RWPE1 (cell line): ENCODE results near the gene MSH5.
"Not testable (repeated sequence)": the region's sequence is repeated elsewhere in the genome, so short reads cannot be mapped to it uniquely, and the experiment has no call there.

Experiments
- CTCF ChIA-PET: fragments of 350-600 bp; sonication (Branson Sonifier 250); formaldehyde crosslinking; extraction: SDS; loops from one replicate; lab custom pipeline; 2021; lab: Yijun Ruan, JAX
- POLR2A ChIA-PET: fragments of 400-600 bp; formaldehyde crosslinking; extraction: SDS; loops from one replicate; lab custom pipeline; 2020; ENCODE audit warnings: antibody characterized with exemption; ENCODE audit not compliant: low non-redundant PET; lab: Yijun Ruan, JAX
- DNase-seq: peaks from one replicate; pipeline ENCODE4 v3.0.0; 2012; ENCODE audit warnings: low spot score
- H3K27ac ChIP-seq: fragments of 450-650 bp; 2 replicates; pipeline ENCODE4 v1.5.1; 2017
- TF ChIP-seq, protein P1 (sequence below): fragments of 450-650 bp; conservative IDR thresholded peaks from 2 replicates; pipeline ENCODE4 v1.5.1; 2017; ENCODE audit warnings: low read depth, mild to moderate bottlenecking

The MSH5 gene

DNA sequence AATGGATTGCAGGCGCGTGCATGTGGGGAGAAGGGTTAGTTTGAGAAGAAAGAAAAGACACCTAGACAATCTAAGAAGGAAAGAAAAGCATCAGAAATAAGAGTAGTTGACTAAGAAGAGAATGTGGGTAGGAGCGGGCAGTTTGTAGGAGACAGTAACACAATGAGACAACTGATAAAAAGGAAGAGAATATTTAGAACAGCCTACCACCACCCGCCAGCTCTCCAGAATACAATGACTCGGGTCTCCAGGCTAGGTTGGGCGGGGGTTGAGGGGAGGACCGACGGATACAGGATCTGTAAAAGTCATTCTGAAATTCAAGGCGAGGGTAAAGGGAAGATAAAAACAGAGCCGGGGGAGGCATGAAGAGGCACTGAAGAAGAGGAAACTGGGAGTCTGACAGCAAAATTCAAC is 37.4 kb upstream of the MSH5 start:
- POLR2A ChIA-PET, result interaction anchor here (0.6 kb wide), 1 partner anchor 128 kb away, joined by 4 read pairs; no protein-coding TSS in a partner anchor
- TF ChIP-seq, protein P1, sequence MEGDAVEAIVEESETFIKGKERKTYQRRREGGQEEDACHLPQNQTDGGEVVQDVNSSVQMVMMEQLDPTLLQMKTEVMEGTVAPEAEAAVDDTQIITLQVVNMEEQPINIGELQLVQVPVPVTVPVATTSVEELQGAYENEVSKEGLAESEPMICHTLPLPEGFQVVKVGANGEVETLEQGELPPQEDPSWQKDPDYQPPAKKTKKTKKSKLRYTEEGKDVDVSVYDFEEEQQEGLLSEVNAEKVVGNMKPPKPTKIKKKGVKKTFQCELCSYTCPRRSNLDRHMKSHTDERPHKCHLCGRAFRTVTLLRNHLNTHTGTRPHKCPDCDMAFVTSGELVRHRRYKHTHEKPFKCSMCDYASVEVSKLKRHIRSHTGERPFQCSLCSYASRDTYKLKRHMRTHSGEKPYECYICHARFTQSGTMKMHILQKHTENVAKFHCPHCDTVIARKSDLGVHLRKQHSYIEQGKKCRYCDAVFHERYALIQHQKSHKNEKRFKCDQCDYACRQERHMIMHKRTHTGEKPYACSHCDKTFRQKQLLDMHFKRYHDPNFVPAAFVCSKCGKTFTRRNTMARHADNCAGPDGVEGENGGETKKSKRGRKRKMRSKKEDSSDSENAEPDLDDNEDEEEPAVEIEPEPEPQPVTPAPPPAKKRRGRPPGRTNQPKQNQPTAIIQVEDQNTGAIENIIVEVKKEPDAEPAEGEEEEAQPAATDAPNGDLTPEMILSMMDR, result no peak
- H3K27ac ChIP-seq, result peak overlapping the region; percentile 93
- no peak for DNase-seq
- CTCF ChIA-PET, result interaction anchor here (0.7 to 1.4 kb wide), 2 partner anchors 10 to 105 kb away, joined by 4 read pairs; no protein-coding TSS in a partner anchor

DNA sequence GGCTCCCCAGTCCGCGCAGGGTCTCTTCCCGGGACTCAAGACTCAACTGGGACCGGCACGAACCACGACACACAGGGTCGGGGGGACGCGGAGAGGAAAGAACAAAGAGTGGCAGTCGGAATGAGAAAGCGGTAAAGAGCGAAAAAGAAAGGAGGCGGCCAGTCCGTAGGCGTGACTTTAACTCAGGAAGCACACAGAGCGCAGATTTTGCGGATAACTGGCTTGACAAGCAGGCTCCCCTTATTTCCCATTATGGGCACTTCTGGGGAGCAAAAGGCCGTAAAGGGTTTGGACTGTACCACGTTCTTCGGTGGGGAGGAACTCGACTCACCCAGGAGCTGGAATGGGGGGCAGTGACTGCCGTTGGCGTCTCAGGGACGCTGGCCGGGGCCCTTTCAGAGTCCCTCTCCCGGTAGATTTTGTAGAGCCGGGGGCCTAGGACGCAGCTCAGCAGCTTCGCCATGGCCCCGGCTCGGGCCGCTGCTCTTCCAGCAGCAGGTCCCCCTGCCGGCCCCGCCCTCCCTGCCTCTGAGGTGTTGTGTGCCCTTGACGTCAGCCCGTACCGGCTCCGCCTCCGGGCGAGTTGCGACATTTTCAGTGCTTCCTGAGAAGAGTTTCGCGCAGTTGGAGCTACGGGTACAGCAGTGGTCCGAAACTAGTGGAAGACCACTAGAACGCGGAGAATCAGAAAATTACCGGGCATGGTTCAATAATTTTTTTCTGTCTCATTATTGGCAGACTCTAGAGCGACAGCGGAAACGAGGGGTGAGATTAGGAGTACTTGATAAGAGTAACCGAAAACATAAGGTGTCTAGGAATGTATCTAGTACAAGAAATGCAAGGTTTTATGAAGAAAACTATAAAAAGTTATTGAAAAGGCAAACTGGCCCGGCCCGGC is 36.7 kb upstream of the MSH5 start, which contains the start of gene ABHD16A:
ABHD16A (minus strand) TSS at position 506 of the 898 bp plus-strand sequence; CDS start at position 463, 43 bp downstream.
- peak; percentile 99 for DNase-seq
- peak within 1 kb of the TSS; percentile 93 for H3K27ac ChIP-seq
- ChIA-PET POLR2A (interaction anchor here (0.6 to 0.8 kb wide), 2 partner anchors 50 to 128 kb away, joined by 3 to 4 read pairs; no protein-coding TSS in a partner anchor), CTCF (interaction anchor here (1.4 kb wide), 1 partner anchor 10 kb away, joined by 4 read pairs; no protein-coding TSS in a partner anchor)
- TF ChIP-seq, protein P1, result no peak

DNA sequence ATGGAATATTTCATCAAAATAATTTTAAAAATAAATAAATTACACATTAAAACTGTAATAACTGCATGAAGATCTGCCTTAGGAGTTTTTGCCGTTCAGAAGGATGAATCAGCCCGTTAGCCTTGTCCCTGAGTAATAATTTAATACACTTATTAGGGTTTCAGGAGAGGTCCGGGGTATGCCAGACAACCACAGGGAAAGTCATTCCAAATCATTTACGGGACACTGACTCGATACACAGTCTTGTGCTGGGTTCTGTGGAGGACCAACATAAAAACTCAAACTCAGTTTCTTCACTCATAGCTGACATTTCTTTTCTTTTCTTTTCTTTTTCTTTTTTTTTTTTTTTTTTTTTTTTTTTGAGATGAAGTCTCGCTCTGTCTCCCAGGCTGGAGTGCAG is 33.9 kb upstream of the MSH5 start:
- CTCF ChIA-PET, result interaction anchor here (1.0 kb wide), 1 partner anchor 24 kb away, joined by 3 read pairs; no protein-coding TSS in a partner anchor
- POLR2A ChIA-PET, result no interaction called here
- TF ChIP-seq, protein P1, result no peak
- DNase-seq, result no peak
- H3K27ac ChIP-seq, result no peak overlapping the region

GRCh38 chr6:31706599-31706998 is 33.2 kb upstream of the MSH5 start, which contains the start of gene LY6G6F:
Gene LY6G6F (plus strand): TSS chr6:31706866. CDS start chr6:31706907, 41 bp downstream.
- ChIA-PET POLR2A (no interaction called here), CTCF (interaction anchor here (1.0 kb wide), 1 partner anchor 23 kb away, joined by 3 read pairs; no protein-coding TSS in a partner anchor)
- TF ChIP-seq, protein P1, result no peak
- H3K27ac ChIP-seq, result no peak within 1 kb of the TSS
- DNase-seq, result no peak

GRCh38 chr6:31707701-31708100 is 32.1 kb upstream of the MSH5 start:
- TF ChIP-seq, protein P1, result no peak
- H3K27ac ChIP-seq, result no peak overlapping the region
- ChIA-PET CTCF (no interaction called here), POLR2A (interaction anchor here (0.6 kb wide), 1 partner anchor 127 kb away, joined by 4 read pairs; no protein-coding TSS in a partner anchor)
- no peak for DNase-seq

DNA sequence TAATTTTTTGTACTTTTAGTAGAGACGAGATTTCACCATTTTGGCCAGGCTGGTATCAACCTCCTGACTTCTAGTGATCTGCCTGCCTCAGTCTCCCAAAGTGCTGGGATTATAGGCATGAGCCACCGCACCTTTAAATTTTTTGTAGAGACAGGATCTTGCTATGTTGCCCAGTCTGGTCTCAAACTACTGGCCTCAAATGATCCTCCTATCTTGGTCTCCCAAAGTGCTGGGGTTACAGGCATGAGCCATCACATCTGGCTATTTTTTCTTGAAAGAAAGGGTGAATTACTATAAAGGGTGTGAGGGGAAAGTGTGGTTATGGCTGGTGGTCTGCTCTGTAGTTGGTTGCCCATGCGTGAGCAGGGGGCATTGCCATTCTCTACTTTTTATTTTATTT is 31.6 kb upstream of the MSH5 start:
- ChIA-PET POLR2A (no interaction called here), CTCF (no interaction called here)
- TF ChIP-seq, protein P1, result no peak

DNA sequence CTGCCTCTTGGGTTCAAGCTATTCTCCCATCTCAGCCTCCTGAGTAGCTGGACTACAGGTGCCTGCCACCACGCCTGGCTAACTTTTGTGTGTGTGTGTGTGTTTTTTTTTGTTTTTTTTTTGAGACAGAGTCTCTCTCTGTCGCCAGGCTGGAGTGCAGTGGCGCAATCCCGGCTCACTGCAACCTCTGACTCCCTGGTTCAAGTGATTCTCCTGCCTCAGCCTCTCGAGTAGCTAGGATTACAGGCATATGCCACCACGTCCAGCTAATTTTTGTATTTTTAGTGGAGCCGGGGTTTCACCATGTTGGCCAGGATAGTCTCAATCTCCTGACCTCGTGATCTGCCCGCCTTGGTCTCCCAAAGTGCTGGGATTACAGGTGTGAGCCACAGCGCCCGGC is 30.6 kb upstream of the MSH5 start:
- CTCF ChIA-PET, result interaction anchor here (0.9 kb wide), 1 partner anchor 19 kb away, joined by 4 read pairs; no protein-coding TSS in a partner anchor
- POLR2A ChIA-PET, DNase-seq: not testable (repeated sequence)
- 0 out of 2 replicates have a peak overlapping the region, but pooled peaks have one; percentile 84 for H3K27ac ChIP-seq

More for the DNA sequence above, 31.6 kb upstream of the MSH5 start:
- no peak for DNase-seq
- no peak overlapping the region for H3K27ac ChIP-seq
